ENCODE measurements around the gene KCNN1. TPM values are rescaled to one million over a fixed set of nuclear protein-coding genes. Genes with fewer than 3 reads are reported as not detected.

Gene KCNN1
- total RNA-seq, 3 donors from 2014 or later = 0.79 TPM; not detected in 2

GRCh38 chr19:17948931-17949930 lies 17.7 kb upstream of the KCNN1 start:
- no peaks in the 10 kb centered on the region for H3K36me3 ChIP-seq (ENCODE audit: low read depth)
- intact Hi-C loops (cut with DNase I, micrococcal nuclease) = no loop called here
- no peak overlapping the region for H3K4me3 ChIP-seq
- H3K4me1 ChIP-seq (ENCODE audit: low read depth) = peaks cover 26% of the 10 kb centered on the region
- no peaks in the 10 kb centered on the region for H3K9me3 ChIP-seq
- TF ChIP-seq CTCF (IDR thresholded peaks at IDR 0.05) = no peak
- no peak for ATAC-seq
- no peak for DNase-seq

GRCh38 chr19:17949956-17950309 lies 17.0 kb upstream of the KCNN1 start:
- DNase-seq (no peak), ATAC-seq (no peak)
- Histone ChIP-seq H3K4me1 (ENCODE audit: low read depth) (peaks cover 26% of the 10 kb centered on the region), H3K36me3 (ENCODE audit: low read depth) (no peaks in the 10 kb centered on the region), H3K9me3 (no peaks in the 10 kb centered on the region), H3K4me3 (no peak overlapping the region)
- no peak for TF ChIP-seq CTCF (IDR thresholded peaks at IDR 0.05)
- intact Hi-C loops (cut with DNase I, micrococcal nuclease) = no loop called here

- ATAC-seq = no peak
- H3K4me3 ChIP-seq = no peak overlapping the region
- peaks cover 26% of the 10 kb centered on the region for H3K4me1 ChIP-seq (ENCODE audit: low read depth)
- H3K36me3 ChIP-seq (ENCODE audit: low read depth) = no peaks in the 10 kb centered on the region
- no peak for TF ChIP-seq CTCF (IDR thresholded peaks at IDR 0.05)
- DNase-seq = no peak
- intact Hi-C loops (cut with DNase I, micrococcal nuclease) = no loop called here
- no peaks in the 10 kb centered on the region for H3K9me3 ChIP-seq
Observed at GRCh38 chr19:17950310-17951156, 16.4 kb upstream of the KCNN1 start.

GRCh38 chr19:17951157-17951989 lies 15.5 kb upstream of the KCNN1 start:
- ATAC-seq (no peak), DNase-seq (no peak)
- Histone ChIP-seq H3K36me3 (ENCODE audit: low read depth) (no peaks in the 10 kb centered on the region), H3K4me3 (no peak overlapping the region), H3K4me1 (ENCODE audit: low read depth) (peaks cover 26% of the 10 kb centered on the region), H3K9me3 (no peaks in the 10 kb centered on the region)
- intact Hi-C loops (cut with DNase I, micrococcal nuclease) = no loop called here
- TF ChIP-seq CTCF (IDR thresholded peaks at IDR 0.05) = no peak
